Fibroblast of skin of right biceps (primary cell): ENCODE results near the gene B4GALT3.
A peak's percentile ranks its signal among the peaks of the same experiment; 100 is the strongest.

ENCODE experiments used
- DNase-seq: peaks from one replicate; pipeline ENCODE4 v3.0.0-alpha.2; 2013

Gene B4GALT3

GRCh38 chr1:161201836-161202712, 24.8 kb upstream of the B4GALT3 start, which contains the start of gene NDUFS2:
TSS of gene NDUFS2 (plus strand) at chr1:161202367. CDS start at chr1:161202386, 19 bp downstream.
- DNase-seq = peak; percentile 99

GRCh38 chr1:161200992-161201835, 23.9 kb upstream of the B4GALT3 start:
- DNase-seq = peak; percentile 72

- DNase-seq = no peak
These were observed 23.2 kb upstream of the B4GALT3 start for GRCh38 chr1:161200421-161200991.

- peak; percentile 23 for DNase-seq
These were observed 22.3 kb upstream of the B4GALT3 start for GRCh38 chr1:161199506-161200139.

- DNase-seq = peak; percentile 98
These were observed 21.7 kb upstream of the B4GALT3 start, which contains the start of gene ADAMTS4 for GRCh38 chr1:161198897-161199431. TSS of gene ADAMTS4 (minus strand) at chr1:161199054. CDS start at chr1:161198627, 427 bp downstream.

GRCh38 chr1:161198194-161198896, 21.0 kb upstream of the B4GALT3 start:
- peak; percentile 37 for DNase-seq

- no peak for DNase-seq
These were observed 20.4 kb upstream of the B4GALT3 start for GRCh38 chr1:161197560-161198193.

GRCh38 chr1:161196521-161197451, 19.5 kb upstream of the B4GALT3 start:
- peak; percentile 92 for DNase-seq

GRCh38 chr1:161196111-161196510, 18.8 kb upstream of the B4GALT3 start:
- no peak for DNase-seq

- DNase-seq = no peak
These were observed 17.9 kb upstream of the B4GALT3 start for GRCh38 chr1:161195171-161195570.

- DNase-seq = no peak
These were observed 16.4 kb upstream of the B4GALT3 start for GRCh38 chr1:161193561-161194235.

- DNase-seq = peak; percentile 67
These were observed 15.5 kb upstream of the B4GALT3 start for GRCh38 chr1:161192476-161193465.

- no peak for DNase-seq
These were observed 14.7 kb upstream of the B4GALT3 start for GRCh38 chr1:161191971-161192370.

GRCh38 chr1:161190962-161191521, 13.7 kb upstream of the B4GALT3 start:
- no peak for DNase-seq

- no peak for DNase-seq
These were observed 11.7 kb upstream of the B4GALT3 start for GRCh38 chr1:161189036-161189435.

- DNase-seq = no peak
These were observed 11.1 kb upstream of the B4GALT3 start for GRCh38 chr1:161188381-161188780.

GRCh38 chr1:161187311-161187710, 10.0 kb upstream of the B4GALT3 start:
- no peak for DNase-seq
